GM12872 (cell line): ENCODE data around the gene COBLL1.

ENCODE experiments used
- CTCF ChIP-seq: IDR thresholded peaks from 3 replicates; pipeline ENCODE4 v1.5.1; 2011; ENCODE audit warnings: low read depth, mild to moderate bottlenecking, low read length, moderate library complexity; ENCODE audit not compliant: insufficient read depth

COBLL1 gene

GRCh38 chr2:164786787-164787186, 54.8 kb downstream of the COBLL1 start:
- TF ChIP-seq CTCF: no peak

- TF ChIP-seq CTCF: no peak
These were observed 56.2 kb downstream of the COBLL1 start for GRCh38 chr2:164785457-164785856.

GRCh38 chr2:164784376-164784775, 57.2 kb downstream of the COBLL1 start:
- no peak for TF ChIP-seq CTCF

GRCh38 chr2:164782323-164782722, 59.3 kb downstream of the COBLL1 start:
- TF ChIP-seq CTCF: no peak

GRCh38 chr2:164781394-164781793, 60.2 kb downstream of the COBLL1 start:
- TF ChIP-seq CTCF: no peak

- TF ChIP-seq CTCF: no peak
These were observed 60.9 kb downstream of the COBLL1 start for GRCh38 chr2:164780611-164781178.

GRCh38 chr2:164779383-164780057, 62.1 kb downstream of the COBLL1 start:
- TF ChIP-seq CTCF: no peak
